GM21717 (cell line): ENCODE data around the gene HS6ST2.

ENCODE experiments used
- ATAC-seq: cut with Tn5 transposase; IDR thresholded peaks from one replicate; pipeline ENCODE4 v1.9.1; 2021; ENCODE audit warnings: mild to moderate bottlenecking, moderate library complexity; ENCODE audit not compliant: unreplicated experiment

The HS6ST2 gene

DNA sequence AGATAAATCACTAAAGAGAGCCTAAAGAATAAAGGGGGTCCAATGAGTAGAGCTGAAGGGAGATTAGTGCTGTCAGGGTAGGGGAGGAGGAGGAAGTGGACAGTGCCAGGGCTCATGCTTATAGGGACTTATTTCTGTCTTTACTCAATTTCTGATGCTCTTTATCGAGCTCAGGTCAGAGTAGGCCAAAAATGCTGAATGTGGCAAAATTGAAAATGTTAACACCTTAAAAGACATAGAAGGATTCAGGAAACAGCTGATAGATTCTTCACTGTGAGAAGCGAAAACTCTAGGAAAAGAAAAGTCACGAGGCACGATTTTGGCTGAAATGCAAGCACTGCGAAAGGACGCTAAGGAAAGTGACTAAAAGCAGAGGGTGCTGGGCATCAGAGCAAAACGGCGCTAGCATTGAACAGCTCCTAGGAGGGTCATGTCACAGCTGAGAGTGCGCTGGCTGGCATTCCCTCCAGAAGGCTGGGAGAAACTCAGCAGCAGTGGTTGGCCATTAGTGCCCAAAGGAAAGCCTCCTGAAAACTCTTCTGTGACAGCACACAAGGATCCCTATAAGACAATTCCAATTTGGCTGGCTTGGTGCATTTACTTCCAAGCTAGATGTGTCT, 150.9 kb downstream of the HS6ST2 start:
- ATAC-seq, result no peak

DNA sequence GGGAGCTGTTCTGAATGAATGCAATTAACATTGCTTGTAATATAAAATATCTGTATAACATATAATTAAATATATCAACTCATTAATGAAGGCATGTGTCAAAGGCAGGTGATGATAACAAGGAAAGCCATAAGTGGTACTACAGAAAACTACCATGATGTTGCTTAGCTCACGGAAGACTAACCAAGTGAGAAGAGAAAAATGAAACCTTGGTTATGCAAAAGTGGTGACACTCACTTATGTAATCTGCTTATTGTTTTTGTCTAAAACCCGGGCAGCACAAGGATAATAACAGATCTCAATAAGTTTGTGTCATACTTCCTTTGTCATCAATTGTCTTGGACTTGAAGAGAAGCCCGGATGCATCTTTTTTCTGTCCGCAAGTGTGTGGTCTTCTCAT, 156.4 kb downstream of the HS6ST2 start:
- ATAC-seq, result no peak

DNA sequence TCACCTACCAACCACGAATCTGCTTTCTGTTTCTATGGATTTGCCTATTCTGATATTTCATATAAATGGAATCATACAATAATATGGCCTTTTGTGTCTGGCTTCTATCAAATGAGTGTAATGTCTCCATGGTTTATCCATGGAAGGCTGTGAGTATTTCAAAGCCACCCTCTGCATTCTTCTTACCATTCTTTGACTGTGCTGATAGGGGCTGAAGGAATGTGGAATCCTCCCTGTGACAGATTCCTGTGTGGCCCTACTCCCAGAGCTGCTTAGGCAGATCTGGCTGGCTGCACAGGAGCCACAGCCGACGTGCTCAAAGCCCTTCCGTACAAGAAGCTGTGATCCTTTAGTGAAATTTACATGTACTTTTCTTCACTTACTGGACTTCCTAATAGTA, 163.2 kb downstream of the HS6ST2 start:
- ATAC-seq, result no peak

DNA sequence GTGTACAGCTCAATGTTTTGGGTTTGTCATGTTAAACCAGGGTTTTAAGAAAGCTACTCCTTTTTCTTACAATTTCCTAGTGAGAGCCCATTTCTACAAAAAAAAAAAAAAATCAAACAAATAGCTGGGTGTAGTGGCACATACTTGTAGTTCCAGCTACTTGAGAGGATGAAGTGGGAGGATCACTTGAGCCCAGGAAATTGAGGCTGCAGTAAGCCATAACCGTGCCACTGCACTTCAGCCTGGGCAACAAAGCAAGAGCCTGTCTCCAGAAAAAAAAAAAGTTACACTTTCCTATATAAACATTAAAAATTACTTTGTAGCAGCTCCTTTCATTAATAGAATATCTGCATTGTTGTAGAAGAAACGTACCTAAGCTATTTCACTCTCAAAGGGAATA, 166.7 kb downstream of the HS6ST2 start:
- no peak for ATAC-seq

DNA sequence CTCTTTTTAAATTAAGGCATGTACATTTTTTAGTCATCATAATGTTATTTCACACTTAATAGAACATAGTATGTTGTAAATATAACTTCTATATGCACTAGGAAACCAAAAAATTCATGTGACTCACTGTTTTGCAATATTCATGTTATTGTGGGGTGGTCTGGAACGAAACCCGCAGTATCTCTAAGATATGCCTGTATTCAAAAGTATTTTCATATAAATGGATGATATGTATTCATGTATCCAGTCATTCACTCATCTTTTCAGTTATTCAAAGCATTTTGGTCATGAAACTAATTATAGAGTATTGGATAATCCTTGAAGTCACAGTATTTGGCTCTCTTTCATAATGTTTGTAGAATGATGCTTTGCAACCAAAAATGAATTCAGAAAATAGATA, 168.1 kb downstream of the HS6ST2 start:
- no peak for ATAC-seq

DNA sequence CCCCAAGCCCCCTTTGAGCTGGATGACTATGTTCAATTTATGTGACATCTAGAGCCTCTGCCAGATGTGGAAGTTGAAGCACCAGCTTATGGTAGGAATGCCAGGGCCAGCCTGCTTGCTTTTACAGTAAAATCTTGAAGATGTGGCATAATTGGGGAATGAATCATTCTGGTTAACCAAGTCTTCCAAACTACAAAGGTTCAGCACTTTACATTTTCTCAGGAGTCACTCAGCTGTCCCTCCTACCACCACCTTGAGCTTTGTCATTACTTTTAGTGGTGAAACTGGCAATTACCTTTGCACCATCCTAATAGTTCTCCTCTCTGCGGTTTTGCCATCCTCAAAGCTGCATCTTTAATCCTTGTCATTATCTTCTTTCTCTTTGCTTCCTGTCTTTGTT, 172.2 kb downstream of the HS6ST2 start:
- ATAC-seq, result no peak

DNA sequence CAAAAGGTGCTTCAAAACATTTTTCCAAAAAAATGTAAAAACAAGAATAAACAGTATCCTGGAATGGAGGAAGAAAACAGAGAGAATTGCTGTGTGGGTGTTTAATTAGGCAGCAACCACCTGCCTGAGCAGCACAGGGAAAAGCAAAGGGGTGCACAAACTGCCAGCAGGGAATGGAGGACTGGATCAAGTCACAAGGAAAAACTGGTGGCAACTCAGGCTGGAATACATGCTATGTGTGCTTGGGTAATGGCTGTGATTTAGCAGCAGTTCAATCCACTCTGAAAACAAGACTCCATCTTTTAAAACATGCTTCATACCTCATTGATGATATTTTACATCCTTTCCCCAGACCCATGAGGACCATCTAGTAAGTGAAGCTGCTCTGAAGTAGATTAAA, 179.5 kb downstream of the HS6ST2 start:
- no peak for ATAC-seq

DNA sequence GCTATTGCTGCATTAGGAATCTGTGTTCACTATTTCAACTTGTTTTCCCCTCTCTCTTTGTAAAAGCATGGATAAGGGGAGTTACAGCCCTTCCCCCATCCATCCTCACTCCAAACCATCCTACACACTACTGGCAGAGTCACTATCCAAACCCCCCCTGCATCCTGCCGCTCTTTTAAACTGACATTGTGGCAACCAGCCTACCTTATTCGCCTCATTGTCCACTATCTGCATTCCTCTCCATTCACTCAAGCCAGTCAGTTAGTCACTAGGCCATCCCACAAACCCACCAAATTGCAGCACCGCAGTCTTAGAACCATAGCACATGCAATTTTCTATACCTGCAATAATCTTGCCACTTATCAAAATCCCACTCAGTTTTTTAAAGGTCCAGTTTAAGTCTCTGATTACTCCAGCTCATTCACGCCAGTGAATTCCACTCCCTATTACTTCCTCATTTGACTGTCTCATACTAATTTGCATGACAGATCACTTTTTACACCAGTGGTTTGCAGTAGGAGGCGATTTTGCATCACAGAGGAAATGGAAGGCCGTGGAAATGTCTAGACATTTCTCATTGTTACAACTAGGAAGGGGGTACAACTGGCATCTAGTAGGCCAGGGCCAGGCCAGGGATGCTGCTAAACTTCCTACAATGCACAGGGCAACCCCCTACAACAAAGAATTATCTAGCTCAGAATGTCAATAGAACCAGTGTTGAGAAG, 181.8 kb downstream of the HS6ST2 start:
- no peak for ATAC-seq

DNA sequence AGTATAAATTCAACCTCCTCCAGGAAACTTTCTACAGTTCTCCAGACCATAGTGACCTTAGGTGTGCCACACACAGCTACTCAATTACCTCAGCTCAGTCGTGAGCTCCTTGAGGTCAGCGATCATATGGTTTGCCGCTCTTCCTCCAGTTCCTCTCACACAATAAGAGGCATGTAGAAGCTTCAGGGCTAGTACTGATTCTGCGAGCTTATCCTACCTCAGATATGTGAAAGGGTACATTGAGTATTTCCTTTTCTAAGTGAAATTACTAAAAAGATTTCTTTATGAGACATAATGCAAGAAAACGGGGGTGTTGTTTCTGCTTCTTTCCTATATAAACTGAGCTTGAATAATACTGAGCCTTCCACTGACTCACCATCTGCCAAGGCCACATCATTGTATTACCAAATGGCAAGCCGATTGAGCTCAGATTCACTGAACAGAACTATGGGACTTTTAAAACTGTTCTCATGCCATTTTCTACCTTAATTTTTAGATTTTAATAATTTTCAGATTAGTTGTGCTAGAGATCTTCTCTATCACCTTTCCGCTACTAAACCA, 183.1 kb downstream of the HS6ST2 start:
- no peak for ATAC-seq

DNA sequence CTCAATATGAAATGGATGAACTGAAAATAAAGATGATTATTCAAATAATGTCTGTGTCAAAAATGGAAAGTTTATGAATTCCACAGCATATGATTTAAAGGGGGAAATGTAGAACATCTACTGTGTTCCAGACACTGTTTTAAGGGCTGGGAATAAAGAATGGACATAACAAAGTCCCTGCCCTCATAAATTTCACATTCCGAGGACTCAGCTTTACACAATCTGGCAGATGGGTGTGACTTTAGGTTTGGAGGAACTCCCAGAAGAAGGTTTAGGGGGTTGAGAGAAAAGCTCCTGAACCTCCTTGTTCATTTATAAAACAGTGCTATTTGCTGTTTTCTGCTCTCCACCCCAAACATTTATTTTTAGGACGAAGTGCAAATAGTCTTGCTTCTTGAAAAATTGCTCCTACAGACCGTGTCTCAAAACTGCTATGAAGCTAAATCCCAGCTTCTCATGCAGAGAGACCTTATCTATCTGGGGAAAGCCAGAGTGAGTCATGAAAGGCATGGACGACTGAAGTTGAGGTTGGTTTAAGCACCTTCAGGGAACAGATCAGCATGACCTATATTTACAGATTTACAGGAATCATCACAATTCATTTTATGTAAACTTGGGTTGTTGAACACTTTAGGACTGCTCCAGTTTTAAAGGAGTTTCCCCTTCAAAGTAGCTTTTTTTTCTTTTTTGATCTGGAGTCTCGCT, 184.3 kb downstream of the HS6ST2 start:
- ATAC-seq, result no peak

DNA sequence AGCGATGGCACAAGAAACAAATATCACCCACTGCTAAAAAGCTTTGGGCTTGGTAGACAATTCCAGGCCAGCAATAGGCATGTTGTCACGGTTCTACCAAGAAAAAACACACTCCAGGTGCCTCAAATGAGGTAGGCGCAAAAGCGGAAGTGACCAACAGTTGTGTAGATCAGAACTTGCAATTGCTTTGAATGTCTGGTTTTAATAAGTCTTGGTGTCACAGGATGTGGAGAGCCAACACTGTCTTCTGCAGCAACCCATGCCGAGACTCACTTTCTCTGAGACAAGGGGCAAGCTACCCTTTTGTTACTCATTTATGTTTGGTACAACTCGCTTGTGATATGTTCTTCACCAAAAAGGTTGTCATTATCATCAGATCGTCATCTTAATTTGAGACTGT, 188.8 kb downstream of the HS6ST2 start:
- no peak for ATAC-seq

DNA sequence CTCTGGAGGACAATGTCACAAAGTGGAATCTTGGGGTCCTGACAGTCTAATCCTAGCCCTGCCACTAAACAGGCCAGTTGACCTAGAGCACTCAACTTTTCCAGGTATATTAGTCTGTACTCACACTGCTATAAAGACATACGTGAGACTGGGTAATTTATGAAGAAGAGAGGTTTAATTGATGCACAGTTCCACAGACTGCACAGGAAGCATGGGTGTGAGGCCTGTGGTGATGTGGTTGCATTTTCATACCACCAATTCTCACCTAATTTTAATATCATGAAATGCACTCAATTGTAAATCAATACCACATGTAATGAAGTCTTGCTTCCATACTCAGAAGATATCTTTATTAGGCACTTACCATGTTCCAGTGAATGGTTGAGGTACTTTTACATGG, 192.0 kb downstream of the HS6ST2 start:
- ATAC-seq, result no peak

DNA sequence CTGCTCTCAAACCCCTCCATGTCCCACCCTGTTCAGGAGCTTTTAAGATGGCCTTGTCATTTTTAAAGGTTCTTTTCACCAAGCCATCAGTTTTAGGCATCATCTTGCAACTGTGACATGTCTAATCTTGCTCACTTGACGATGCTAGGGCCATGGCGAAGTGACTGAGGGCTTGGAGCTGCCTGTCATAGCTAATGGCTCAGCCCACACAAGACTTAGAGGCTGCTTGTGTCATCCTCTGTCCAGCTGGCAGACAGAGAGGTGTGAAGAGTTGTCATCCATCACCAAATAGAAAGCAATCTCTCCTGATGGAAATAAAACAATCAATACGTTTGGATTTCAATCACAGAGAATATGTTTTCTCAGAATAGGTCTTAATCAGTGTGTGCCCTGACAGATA, 194.9 kb downstream of the HS6ST2 start:
- ATAC-seq, result no peak

DNA sequence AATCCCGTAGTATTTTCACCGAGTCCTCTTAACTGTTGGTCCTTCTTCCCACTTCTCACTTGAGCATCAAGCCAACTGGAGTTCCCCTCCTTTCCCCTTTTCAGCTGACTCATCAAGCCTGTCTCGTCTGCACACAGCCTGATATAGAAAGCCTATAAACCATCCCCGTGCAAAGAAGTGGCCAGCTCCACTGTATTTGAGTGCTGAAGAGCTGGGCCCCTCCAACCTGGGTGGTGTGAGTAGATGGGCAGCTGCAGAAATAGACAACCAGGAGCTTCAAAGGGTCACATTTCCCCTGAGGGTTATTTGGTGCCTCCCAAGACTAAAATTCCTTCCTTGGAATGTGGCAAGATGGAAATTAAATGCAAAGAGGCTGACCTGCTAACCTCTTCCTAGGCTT, 199.7 kb downstream of the HS6ST2 start:
- ATAC-seq, result no peak

DNA sequence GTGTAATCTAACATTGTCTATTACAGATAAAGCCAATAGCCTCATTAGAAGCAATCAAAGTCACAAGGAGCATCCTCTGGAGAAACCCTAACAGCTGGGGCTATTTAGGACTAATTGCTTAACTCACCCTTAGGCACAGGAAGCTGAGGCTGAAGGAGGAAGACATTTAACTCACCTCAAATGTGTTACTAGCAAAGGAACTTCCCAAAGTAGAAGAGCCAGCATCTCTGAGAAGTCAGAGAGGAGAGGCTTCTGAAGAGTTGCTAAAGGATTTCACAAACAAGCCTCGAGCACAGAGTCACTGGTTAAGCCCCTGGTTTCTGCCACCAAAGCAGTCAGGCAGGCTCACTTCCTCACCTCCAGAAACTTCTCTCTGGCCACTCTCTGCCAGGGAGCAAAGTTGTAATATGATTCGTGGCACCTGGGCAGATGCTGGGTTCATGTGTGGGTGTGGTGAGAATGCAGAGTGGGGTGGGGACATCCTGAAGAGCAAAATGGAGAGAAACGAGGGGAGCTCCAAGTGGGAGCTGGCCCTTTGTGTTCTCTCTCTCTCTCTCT, 201.3 kb downstream of the HS6ST2 start:
- no peak for ATAC-seq

DNA sequence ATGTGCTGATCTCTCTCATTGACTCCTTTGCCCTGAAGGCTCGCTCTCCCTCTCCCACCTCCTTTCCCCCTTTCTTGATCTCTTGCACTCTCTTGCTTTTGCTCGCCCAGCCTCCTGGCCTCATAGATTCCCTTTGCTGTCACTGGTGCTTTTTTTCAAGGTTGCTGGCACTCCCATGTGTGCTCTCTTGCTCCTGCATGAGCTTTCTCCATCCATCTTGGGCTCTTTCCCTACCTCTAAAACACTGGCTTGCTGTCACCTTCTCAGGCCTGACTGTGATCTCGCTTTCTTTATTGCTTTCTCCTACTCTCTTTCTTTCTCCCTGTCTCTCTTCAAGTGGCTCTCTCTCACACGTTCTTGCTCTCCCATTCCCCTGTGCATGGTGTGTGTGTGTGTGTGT, 202.0 kb downstream of the HS6ST2 start:
- no peak for ATAC-seq

DNA sequence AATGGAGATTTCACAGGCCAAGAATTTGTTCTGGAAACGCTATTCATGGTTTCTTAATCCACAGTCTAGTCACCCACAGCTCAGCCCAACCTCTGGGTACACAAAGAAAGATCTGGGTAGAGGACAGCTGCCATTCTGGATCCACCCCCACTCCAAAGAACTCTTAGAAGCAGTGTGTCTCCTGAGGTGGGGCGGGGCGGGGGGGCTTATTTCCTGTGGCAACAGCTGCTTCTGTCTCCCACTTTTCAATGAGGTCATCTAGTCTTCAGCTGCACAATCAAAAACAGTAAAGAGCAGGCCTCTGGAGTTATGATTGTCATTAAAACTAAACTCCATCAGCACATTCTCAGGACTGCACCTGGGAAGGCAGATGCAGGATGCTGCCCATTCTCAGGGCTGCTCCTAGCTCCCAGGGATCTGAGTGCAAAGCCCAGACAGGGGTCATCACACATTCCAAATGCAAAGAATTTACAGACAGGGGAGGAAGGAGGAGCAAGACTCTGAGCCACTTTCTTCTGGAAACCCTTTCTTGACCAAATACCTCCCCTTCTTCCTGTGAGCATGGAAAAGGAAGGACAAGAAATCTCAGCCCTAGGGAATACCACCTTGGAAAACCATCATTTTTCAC, 207.3 kb downstream of the HS6ST2 start:
- ATAC-seq, result no peak

DNA sequence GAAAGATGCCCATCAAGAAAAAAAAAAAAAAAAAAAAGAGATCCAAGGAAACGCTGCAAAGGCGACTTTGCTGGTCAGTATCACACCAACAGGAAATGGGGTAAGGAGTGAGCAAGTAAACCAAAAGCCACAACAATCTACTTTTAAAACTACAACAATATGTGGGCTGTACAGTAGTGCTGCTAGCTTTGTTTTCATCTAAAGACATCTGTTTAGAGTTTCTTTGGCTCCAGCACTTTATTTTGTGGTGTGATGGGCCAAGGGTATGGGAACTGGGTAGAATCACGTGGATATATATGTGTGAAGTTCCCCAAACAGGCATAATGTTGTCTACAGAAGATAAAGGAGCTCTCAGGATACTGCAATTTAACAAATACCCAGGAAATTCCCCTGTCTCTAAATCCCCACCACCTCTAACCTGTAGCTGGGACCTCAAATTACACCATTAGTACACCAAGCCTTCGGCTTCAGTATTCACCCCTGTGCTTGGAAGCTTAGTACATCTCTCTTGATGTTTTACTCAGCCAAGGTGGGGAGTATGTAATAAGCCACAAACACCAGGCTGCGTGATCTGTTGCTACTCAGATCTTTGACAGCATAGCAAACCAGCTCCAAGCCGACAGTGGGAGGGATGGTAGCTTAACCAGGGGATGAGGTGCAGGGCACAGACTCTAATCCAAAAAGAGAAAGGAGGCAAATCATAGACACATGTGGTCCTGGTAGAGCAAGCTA, 207.9 kb downstream of the HS6ST2 start:
- ATAC-seq, result no peak

DNA sequence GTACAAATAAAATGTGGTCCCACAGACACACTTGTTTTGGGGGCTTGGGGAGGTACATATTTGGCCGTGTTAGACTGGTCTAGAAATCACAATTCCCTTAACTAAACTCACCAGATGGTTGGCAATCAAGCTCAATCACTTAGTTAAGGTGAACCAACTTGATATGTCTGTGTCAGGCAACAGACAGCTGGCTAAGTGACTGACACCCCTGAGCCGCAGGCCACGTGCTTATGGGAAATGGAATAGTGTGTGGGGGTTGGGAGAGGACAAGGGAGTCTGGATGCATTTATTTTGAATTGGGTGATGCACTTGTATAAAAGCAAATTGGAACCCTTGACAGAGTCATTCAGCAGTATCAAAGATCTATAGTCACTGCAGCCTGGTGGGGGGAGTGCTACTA, 209.0 kb downstream of the HS6ST2 start:
- no peak for ATAC-seq

DNA sequence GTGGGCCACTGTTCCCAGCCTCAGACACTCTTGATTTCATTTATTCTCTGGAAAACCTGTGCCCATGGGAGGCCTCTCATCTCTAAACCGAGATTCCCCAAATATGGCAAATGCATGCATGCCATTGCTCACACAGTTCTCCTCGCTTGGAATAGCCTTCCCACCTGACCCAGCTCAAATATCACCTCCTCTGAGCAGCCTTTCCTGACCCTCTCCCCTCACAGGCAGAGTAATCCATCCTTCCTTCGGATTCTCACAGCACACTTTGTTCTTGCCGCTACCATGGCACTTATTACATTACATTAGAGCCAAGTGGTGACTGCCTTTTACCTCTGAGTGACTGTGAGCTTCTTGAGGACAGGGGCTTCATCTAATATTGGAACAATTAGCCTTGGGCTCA, 209.5 kb downstream of the HS6ST2 start:
- ATAC-seq, result no peak

DNA sequence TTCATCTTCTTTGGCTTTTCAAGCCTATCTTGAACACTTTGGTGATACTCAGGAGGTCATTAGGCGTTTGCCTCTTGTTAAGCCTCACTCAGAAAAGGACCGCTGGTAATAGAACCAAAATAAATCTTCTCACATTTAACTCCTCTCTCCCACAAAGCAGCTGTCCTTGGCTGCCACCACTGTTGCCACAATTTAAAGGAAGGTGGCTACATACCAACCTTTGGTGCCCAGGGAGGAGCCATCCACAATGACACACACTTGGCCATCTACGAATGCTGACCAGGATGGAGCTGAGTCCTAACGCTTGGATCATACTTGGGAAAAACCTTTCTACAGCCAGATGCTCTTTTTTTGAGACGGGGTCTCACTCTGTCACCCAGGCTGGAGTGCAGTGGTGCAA, 210.2 kb downstream of the HS6ST2 start:
- ATAC-seq, result no peak
